Vagina (tissue), 2 donors: ENCODE measurements around the gene DYSF. TPM values are rescaled to one million over a fixed set of nuclear protein-coding genes. Genes with fewer than 3 reads are reported as not detected.

Experiments
- DNase-seq, 2 donors: peaks; one replicate each; pipeline ENCODE4 v3.0.0-alpha.2; 2017; ENCODE audit errors: extremely low spot score in 2 of 2
- H3K27ac ChIP-seq: fragments of 200-600 bp; sonication (generic); one replicate; pipeline ENCODE4 v1.5.1; 2019
- H3K27me3 ChIP-seq: fragments of 200-600 bp; sonication (generic); one replicate; pipeline ENCODE4 v1.5.1; 2019
- H3K36me3 ChIP-seq, 2 donors: fragments of 200-600 bp; sonication (generic); one replicate each; pipeline ENCODE4 v1.5.1; 2017 to 2019
- H3K4me1 ChIP-seq: fragments of 200-600 bp; sonication (generic); one replicate; pipeline ENCODE4 v1.5.1; 2019
- H3K4me3 ChIP-seq, 2 donors: fragments of 200-600 bp; sonication (generic); 1 replicate in 1 of 2; 2 replicates in 1 of 2; pipeline ENCODE4 v1.5.1; 2016 to 2019
- H3K9me3 ChIP-seq: fragments of 200-600 bp; sonication (generic); one replicate; pipeline ENCODE4 v1.5.1; 2019
- POLR2A ChIP-seq, 2 donors: fragments of 450-650 bp; IDR thresholded peaks; one replicate each; pipeline ENCODE4 v1.6.1; 2017; ENCODE audit warnings: antibody characterized with exemption in 2 of 2, mild to moderate bottlenecking in 2 of 2, moderate library complexity in 2 of 2
- POLR2AphosphoS5 ChIP-seq, 2 donors: sonication (generic); formaldehyde crosslinking; IDR thresholded peaks; one replicate each; pipeline ENCODE4 v1.9.0; 2017; ENCODE audit warnings: antibody characterized with exemption in 2 of 2, mild to moderate bottlenecking in 2 of 2, low read depth in 1 of 2; ENCODE audit not compliant: insufficient read depth in 1 of 2
- intact Hi-C: fragments of 100-400 bp; cut with DNase I; formaldehyde crosslinking; loops from one replicate; pipeline ENCODE4 v1.15.1; 2023
- total RNA-seq: library from RNA; depleted of rRNA; stranded (reverse); fragments of >200 nt; gene quantifications from one replicate; pipeline ENCODE4 v1.2.3, GENCODE V29; 2016
- TF ChIP-seq, protein P1 (sequence below), 3 experiments: fragments of 450-650 bp in 2 of 3; fragments of 200-600 bp in 1 of 3; sonication (generic) in 1 of 3; IDR thresholded peaks; one replicate each; pipeline ENCODE4 v1.5.1; 2017 to 2019; ENCODE audit warnings: antibody characterized with exemption in 3 of 3, mild to moderate bottlenecking in 2 of 3, moderate library complexity in 2 of 3

DYSF gene
- total RNA-seq, 1 donor from 2014 or later = 10.1 TPM

DNA sequence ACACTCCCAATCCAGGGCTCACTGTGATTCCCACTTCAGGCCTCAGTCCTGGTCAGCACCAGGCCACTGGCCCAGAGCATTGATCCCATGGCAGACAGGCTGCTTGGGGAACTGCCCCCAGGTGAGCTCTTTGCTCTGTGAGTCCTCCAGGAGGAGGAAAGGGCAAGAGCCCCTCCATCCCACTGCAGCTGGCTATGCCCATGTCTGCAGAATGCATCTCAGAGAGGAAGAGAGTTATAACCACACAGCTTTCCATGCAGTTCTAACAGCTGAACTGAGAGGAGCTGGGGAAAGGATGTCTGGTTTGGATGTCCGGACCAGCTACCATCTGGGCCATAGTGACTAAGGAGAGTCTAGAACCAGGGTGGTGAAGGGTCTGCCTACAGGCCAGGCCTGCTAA, 230.3 kb downstream of the DYSF start:
- DNase-seq = no peak
- intact Hi-C loops = no loop called here
- Histone ChIP-seq H3K27me3 (no peaks in the 10 kb centered on the region), H3K4me3 (no peak overlapping the region), H3K4me1 (peaks cover 10% of the 10 kb centered on the region), H3K27ac (no peak overlapping the region), H3K9me3 (no peaks in the 10 kb centered on the region), H3K36me3 (no peaks in the 10 kb centered on the region)
- TF ChIP-seq, protein P1, sequence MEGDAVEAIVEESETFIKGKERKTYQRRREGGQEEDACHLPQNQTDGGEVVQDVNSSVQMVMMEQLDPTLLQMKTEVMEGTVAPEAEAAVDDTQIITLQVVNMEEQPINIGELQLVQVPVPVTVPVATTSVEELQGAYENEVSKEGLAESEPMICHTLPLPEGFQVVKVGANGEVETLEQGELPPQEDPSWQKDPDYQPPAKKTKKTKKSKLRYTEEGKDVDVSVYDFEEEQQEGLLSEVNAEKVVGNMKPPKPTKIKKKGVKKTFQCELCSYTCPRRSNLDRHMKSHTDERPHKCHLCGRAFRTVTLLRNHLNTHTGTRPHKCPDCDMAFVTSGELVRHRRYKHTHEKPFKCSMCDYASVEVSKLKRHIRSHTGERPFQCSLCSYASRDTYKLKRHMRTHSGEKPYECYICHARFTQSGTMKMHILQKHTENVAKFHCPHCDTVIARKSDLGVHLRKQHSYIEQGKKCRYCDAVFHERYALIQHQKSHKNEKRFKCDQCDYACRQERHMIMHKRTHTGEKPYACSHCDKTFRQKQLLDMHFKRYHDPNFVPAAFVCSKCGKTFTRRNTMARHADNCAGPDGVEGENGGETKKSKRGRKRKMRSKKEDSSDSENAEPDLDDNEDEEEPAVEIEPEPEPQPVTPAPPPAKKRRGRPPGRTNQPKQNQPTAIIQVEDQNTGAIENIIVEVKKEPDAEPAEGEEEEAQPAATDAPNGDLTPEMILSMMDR (IDR thresholded peaks at IDR 0.05) = no peak
- TF ChIP-seq POLR2AphosphoS5 (IDR thresholded peaks at IDR 0.05; ENCODE audit: insufficient read depth in 1 of 2, low read depth in 1 of 2) = no peak
- no peak for TF ChIP-seq POLR2A (IDR thresholded peaks at IDR 0.05)

DNA sequence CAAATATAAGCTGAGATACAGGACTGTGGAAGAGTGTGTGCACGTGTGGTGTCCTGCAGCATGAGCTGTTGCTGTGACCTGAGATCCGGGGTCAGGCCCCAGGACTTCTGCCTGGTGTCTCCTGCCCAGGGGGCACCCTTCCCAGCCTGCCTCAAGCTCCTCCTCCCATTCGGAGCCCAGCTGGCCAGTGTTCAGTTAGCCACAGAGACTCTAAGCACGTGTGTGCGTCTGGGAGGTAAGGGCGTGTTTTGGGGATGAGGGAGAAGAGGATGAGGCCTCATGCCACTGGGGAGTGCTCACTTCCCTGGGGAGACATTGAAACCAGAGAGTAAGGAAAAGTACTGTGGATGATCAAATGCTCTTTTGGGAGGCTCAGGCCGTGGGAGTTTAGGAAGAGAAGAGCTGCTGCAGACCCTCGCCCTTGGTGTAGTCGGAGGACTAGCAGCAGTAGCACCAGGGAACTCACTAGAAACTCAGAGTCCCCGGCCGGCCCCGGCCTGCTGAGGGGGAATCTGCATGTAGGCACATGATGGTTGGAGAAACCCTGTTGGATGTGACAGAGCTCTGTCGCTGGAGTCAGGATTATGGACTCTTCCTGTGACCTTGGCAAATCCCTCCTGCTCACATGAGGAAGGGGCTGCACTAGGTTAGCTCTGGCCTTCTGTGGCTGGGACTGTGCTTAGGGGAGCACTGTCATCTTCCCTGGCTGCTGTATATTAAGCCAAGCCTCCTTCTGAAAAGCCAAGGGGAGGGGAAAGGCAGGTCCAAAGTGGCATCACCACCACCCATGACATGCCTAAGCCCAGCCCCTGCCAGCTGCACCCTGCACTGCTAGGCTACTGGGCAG, 231.1 kb downstream of the DYSF start:
- TF ChIP-seq, protein P1 (IDR thresholded peaks at IDR 0.05) = no peak
- TF ChIP-seq POLR2AphosphoS5 (IDR thresholded peaks at IDR 0.05; ENCODE audit: insufficient read depth in 1 of 2, low read depth in 1 of 2) (no peak), POLR2A (IDR thresholded peaks at IDR 0.05) (no peak)
- Histone ChIP-seq H3K4me3 (no peak overlapping the region), H3K36me3 (no peaks in the 10 kb centered on the region), H3K27ac (no peak overlapping the region), H3K27me3 (no peaks in the 10 kb centered on the region), H3K4me1 (peaks cover 10% of the 10 kb centered on the region), H3K9me3 (no peaks in the 10 kb centered on the region)
- intact Hi-C loops = no loop called here
- DNase-seq = no peak

- Histone ChIP-seq H3K4me3 (no peak overlapping the region), H3K36me3 (no peaks in the 10 kb centered on the region), H3K4me1 (peaks cover 10% of the 10 kb centered on the region), H3K27me3 (no peaks in the 10 kb centered on the region), H3K9me3 (no peaks in the 10 kb centered on the region), H3K27ac (peak overlapping the region; percentile 29)
- DNase-seq = no peak
- TF ChIP-seq, protein P1 (IDR thresholded peaks at IDR 0.05) = no peak
- peak in 1 of 2 donors; percentile 24 for TF ChIP-seq POLR2AphosphoS5 (IDR thresholded peaks at IDR 0.05; ENCODE audit: insufficient read depth in 1 of 2, low read depth in 1 of 2)
- intact Hi-C loops = no loop called here
Measured at GRCh38 chr2:71685073-71685848, 231.9 kb downstream of the DYSF start.

GRCh38 chr2:71685941-71686611, 232.7 kb downstream of the DYSF start:
- Histone ChIP-seq H3K9me3 (no peaks in the 10 kb centered on the region), H3K27me3 (no peaks in the 10 kb centered on the region), H3K4me3 (no peak overlapping the region), H3K36me3 (no peaks in the 10 kb centered on the region), H3K27ac (peak overlapping the region; percentile 29), H3K4me1 (peaks cover 10% of the 10 kb centered on the region)
- DNase-seq = no peak
- TF ChIP-seq, protein P1 (IDR thresholded peaks at IDR 0.05) = no peak
- TF ChIP-seq POLR2A (IDR thresholded peaks at IDR 0.05) = no peak
- intact Hi-C loops = no loop called here
